GM18519 (cell line): ENCODE results near the gene NUAK1.

Experiments used
- ATAC-seq: cut with Tn5 transposase; IDR thresholded peaks from one replicate; pipeline ENCODE4 v1.9.1; 2021; ENCODE audit warnings: mild to moderate bottlenecking, moderate library complexity; ENCODE audit not compliant: unreplicated experiment, low FRiP score

Gene NUAK1

GRCh38 chr12:106086696-106087095 is 52.1 kb downstream of the NUAK1 start:
- ATAC-seq = no peak

DNA sequence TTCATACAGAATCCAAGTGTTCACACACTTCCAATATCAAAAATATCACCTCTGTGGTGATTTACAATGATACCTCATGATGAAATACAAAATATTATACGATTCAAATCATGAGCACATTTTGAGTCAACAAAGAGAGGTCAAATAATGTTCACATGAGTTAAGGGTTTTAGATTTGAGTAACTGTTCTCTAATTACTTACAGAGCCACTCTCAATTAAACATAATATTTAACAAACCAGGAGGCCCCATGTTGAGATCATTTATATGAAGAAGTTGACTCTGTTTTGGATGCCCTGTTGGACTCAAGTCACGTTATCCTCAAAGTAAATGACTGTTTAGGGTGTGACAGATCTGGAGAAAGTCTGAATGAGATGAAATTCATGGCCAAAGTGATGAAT is 53.5 kb downstream of the NUAK1 start:
- no peak for ATAC-seq

DNA sequence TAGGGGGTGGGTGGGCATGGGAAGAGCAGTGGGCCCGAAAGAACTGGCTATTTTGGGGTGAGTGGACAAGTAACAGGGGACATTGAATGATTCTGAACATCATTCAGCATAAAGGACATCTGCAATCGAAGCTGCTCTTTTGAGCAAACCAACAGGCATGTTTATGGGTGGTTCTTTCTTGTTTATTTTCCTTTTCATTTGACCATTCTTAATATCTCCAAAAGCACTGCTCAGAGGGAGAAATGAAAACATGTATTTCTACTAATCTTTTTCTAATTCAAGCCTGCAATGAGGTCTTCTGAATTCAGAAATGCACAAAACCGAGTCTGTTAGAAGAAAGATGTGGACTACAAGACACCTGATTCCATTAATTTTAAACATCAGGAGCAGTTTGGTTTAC is 54.0 kb downstream of the NUAK1 start:
- no peak for ATAC-seq

DNA sequence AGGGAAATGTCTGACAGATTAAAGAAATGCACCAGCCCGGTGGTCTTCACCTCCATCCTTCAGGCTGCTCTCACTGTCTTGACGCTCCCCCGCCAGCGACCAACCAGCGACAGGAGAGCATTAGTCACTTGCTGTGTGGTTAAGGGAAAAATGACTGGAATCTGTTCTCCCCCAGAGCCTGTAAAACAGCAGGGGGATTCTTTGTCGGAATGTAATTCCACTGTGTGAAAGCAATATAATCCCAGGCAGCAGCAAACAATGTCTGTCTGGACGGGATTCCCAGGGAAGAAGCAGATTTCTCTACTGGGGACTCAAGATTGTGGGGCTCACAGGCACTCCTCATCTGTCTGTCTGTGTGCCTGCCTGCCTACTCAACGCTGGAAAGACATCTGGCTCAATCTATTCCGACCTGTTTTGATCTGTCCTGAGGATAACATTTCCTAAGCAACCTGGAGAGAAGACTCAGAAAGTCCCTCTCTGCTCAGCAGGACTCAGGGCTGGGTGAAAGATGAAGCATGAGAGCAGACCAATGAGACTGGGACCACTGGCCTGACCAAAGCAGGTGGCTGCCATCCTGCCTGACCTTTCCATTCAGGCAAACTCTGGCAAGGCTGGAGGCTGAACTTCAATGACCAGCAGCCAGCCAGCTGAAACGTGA is 54.6 kb downstream of the NUAK1 start:
- ATAC-seq = no peak

DNA sequence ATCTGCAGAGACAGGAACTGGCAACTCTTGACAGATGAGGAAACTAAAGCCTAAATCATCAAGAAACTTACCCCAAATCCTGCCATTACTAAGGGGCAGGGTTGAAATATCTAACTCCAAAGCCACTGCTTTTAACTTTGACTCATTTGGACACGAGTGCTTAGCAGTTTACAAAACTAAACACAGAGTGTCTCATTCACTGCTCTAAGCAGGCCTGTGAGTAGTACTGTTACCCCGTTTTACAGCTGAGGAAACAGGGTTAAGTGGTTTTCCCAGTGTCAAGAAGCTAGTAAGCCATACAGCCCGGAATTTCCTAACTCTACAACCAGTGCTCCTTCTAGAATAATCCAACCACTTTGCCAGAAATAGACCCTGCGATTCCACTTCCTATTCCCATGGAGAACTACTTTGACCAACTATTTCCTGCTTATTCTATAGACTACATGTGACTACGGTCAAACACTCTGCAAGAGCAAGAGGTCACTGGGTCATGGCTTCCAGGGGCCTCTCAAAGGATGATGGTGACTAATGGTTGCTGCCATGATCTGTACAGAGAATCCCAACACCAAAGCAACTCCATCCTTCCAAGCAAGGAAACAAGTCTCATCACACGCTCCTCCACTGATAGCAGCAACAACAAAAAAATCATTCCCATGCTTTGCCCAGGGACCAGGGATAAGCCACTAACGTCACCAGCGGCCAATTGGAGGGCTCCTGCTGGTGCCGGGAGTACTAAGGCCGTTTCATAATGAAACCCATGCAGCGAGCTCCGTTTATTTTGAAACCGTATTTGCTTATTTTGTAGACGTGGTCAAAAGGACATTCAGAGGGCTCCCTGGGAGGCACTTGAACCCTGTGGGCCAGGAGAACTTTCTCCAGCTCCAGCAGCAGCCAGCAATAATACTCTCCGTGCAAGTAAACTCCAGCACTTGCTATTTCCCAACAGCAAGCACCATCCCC is 56.3 kb downstream of the NUAK1 start:
- no peak for ATAC-seq

DNA sequence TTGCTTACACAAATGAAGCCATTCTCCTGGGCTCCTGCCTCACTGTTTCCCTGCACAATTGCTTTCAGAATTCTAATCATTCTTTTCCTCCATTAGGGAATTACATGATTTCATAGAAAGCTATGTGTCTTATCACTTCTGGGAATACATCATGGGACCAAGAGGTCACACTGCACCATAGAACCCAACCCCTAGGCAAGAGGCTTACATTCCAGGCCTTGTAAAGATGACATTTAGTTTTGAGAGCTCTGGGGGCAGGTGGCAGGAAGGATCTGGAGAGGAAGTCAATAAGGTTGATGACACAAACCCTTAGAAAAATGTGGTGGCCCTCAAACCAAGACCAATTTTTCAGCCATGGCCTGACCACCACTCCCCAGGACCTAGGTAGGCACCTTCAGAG is 57.1 kb downstream of the NUAK1 start:
- ATAC-seq = no peak

DNA sequence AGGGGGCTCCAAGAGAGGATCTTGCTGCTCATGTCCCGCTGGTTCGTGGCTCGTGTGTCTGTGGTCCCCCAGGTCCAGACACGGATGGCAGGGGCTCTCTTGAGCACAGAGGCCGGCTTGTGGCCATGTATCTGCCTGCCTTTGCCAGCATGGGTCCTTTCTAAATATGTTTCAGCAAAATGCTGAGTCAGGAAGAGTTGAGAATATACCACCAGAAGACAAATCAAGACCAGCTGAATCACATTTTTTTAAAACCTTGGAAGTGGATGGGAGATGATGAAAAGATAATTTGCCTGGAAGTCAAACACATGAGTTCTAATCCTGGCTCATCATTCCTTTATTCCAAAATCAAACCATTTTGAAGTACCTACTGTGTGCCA is 58.0 kb downstream of the NUAK1 start:
- no peak for ATAC-seq

DNA sequence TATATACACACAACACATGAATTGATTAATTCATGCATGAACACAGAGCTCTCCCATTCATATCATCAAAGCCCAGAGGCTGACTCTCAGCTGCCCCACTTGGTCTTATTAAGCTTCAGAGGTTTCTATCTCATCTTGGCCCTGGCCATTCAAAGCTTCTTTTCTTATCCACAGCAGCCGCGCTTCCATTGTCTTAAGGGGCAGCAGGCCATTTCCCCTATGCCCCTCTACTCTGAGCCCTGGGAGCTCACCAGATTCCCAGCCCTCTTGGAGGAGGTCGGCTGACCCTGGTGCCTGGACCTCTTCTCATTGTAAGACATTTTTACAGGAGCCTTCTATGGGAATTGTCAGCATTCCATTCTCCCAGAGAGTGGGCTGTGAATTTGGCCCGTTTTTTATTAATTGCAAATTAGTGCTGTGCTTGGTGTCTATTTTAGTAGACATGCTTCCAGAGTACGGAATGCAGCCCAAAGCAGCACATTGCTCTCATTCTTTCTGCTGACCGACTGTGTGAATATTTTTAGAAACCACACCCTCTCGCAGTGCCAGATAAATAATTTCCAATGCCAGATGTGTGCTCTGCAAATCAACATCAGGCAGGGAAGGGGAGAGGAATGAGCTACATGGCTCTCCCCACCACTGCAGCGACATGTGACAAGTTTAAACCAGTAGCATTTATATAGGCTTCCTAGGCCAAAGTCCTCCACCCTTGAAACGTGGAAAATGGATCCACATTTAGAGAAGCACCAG is 58.5 kb downstream of the NUAK1 start:
- ATAC-seq = no peak

- ATAC-seq = no peak
Observed at GRCh38 chr12:106079148-106079738, 59.5 kb downstream of the NUAK1 start.

GRCh38 chr12:106078358-106079010 is 60.3 kb downstream of the NUAK1 start:
- ATAC-seq = no peak

DNA sequence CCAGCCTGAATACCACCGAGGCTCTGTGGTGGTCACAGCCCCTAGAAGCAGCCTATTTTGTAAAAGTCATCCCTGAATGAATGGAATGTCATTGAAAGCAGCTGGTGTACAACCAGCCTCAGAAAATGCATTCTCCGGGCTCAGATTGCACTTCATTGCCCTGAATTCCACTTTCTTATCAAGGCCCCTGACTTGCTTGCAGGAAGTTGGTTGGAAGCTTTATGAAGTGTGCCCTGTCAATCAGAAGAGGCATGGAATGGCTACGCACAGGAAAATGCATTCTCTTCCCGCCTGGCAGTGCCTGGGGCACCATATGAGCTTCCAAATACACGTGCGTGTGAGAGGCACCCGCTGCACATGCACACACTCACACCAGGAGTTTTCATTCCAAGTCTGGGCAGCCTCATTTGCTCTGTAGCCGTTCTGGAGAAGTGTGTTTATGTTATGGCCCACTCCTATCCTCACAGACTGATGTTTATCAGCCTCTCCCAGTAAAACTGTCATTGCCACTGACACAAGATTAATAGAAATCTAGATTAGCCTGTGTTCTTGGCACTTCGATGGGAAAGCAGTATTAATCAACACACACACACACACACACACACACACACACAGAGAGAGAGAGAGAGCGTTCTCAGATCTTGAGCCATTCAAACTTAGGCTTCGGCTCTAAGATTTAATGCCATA is 63.9 kb downstream of the NUAK1 start:
- no peak for ATAC-seq

DNA sequence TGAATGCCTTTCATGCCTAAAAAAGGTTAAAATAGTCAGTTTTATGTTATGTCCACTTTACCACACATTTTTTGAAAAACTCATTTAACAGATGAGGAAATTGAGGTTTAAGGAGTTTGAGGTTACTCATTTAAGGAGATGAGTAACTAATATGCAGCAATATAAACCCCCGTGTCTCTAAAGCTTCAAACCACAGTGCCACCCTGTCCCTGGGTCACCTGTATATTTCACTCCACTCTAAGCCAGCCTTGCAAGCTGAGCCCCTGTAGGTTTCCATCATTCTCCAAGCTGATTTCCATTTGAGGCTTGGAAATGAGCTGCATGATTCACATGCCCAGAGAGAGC is 64.4 kb downstream of the NUAK1 start:
- ATAC-seq = no peak

GRCh38 chr12:106073179-106073578 is 65.6 kb downstream of the NUAK1 start:
- no peak for ATAC-seq

DNA sequence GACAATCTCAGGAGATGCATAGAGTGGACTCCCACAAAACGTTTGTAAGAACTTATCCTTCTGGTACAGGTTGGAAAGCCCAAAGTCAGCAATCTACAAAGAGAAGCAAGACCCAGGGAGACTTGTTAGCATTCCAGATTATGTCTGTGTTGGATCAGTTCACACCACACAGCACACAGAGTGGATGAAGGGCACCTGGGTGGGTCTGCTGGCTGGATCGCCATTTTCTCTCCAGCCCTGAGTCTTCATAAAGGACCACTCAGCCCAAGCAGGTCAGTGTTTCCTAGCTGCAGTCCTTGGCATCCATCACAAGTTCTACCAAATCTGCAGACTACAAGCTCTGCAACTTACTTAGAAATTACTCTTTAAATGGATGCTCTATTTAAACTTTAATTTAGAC is 66.0 kb downstream of the NUAK1 start:
- ATAC-seq = no peak

DNA sequence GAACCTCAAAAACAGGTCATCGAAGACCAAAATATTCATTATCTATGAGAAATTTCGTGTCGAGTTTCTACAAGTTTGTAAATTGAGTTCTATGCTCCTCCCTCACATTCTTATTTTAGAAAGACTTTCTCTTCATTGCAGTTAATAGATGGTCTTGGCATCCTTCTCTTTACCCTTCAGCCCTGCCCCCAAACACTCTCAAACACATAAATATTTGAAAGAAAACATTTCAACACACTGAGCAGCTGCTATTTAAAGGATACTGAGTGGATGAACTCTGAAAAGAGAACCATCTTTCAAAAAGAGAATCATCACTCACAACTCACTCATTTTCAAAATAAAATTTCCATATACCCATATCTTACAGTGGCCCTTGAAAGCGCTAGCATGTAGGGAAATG is 67.1 kb downstream of the NUAK1 start:
- ATAC-seq = no peak

GRCh38 chr12:106070611-106071010 is 68.1 kb downstream of the NUAK1 start:
- no peak for ATAC-seq

DNA sequence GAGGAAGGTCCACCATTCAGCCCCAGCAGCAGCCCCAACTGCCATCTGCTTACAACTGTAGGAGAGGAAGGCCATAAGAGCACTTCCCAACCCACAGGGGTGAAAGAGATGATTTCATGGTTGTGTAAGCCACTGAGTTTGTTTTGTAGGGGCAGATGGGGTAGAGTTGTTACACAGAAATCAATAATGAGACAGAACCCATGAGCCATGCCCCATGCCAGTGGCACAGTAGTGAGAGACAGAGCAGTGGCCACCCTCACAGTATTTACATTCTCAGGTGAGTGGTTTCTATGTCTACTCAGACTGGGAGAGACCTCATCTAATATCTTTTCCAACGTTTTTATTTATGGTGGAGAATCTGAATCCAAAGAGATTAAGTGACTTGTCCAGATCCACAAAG is 68.6 kb downstream of the NUAK1 start:
- no peak for ATAC-seq

DNA sequence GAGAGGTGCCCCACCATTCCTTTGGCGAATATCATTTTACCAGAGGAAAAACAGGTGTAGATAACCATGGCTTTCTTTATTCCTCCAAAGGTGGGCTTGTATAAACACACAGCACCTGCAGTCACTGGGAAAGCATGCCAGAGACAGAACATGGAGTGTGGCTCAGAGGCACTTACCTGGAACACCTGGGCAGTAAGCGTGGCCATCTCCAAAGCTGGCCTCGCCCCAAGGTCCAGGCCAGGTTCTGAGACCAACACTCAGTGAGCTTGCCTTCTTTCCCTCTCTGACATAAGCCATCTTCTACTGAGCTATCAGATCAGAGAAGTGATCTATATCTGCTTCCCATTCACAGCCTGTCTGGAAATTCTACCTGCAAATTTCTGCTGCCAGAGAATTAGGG is 70.5 kb downstream of the NUAK1 start:
- ATAC-seq = no peak

DNA sequence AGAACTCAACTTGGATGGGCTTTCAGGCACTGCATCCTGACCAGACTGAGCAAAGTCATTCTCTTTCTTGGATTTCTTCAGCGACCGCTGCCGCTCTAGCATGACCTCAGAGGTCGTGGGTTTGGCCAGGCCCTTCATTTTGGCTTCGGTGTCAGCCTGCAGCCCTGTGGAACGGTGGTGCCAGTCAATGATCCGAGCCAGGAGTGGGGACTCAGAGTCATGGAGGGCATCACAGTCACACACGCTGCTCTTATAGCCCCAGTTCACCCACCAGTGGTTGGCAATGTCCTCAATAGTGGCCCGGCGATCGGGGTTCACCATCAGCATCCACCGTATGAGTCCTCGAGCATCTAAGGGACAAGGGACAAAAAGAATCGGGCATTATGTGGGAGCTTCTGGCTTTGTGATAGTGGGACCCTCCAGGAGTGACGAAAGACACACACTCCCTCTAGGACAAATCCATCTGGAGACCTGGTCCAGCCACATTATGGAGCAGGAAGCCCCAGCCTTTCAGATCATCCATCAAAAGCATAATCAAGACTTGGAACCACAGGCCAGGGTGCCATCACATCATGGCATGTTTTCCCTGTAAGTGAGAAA is 71.0 kb downstream of the NUAK1 start:
- ATAC-seq = no peak
